Right lobe of liver (tissue), 4 donors: Measurements from ENCODE around the gene ASNS.

Experiments used
- CTCF ChIP-seq, 4 donors: fragments of 200-600 bp in 3 of 4; fragments of 450-650 bp in 1 of 4; IDR thresholded peaks; one replicate each; pipeline versions ENCODE4 v1.5.1 to v1.8.0; 2016 to 2022; ENCODE audit warnings: antibody characterized with exemption in 4 of 4, mild to moderate bottlenecking in 2 of 4
- POLR2A ChIP-seq: fragments of 450-650 bp; IDR thresholded peaks from one replicate; pipeline ENCODE4 v1.6.1; 2017; ENCODE audit warnings: antibody characterized with exemption, mild to moderate bottlenecking
- donor health status: DM: no; HTN: no; CAD: no.
- donor health status: DM: no; HTN: no; CAD: no.
- donor health status: DM: no; HTN: yes; CAD: no.

GRCh38 chr7:97858221-97858620 is 14.0 kb downstream of the ASNS start:
- TF ChIP-seq CTCF (IDR thresholded peaks at IDR 0.05) (no peak), POLR2A (no peak)
